ENCODE results near the gene FAT4.

GRCh38 chr4:125268068-125268755, 46.5 kb upstream of the FAT4 start:
- no peak for TF ChIP-seq CTCF (conservative IDR thresholded peaks at IDR 0.05; ENCODE audit: low read depth, low read length)
- no peak for TF ChIP-seq USF2 (IDR thresholded peaks at IDR 0.05; ENCODE audit: low read depth, low read length)
- no peak for TF ChIP-seq POLR2A (IDR thresholded peaks at IDR 0.05; ENCODE audit: low read depth, low read length)
- no peak for TF ChIP-seq BHLHE40 (IDR thresholded peaks at IDR 0.05; ENCODE audit: low read depth, low read length)
- TF ChIP-seq MXI1 (IDR thresholded peaks at IDR 0.05; ENCODE audit: borderline replicate concordance, low read depth, low read length), result no peak
